DND-41 (cell line): ENCODE data around the gene CACNA1D.

Source experiments
- ATAC-seq: fragments of 200-7000 bp; cut with Tn5 transposase; 3 replicates; pipeline ENCODE4 v1.9.1; 2021; ENCODE audit warnings: low read depth; ENCODE audit not compliant: insufficient read depth
- DNase-seq: peaks from one replicate; pipeline ENCODE4 v3.0.0-alpha.2; 2020
- H2AFZ ChIP-seq: 2 replicates; pipeline ENCODE4 v1.6.0; 2012; ENCODE audit warnings: low read depth, low read length
- H3K27ac ChIP-seq: 2 replicates; pipeline ENCODE4 v1.5.1; 2012; ENCODE audit warnings: low read length, inconsistent platforms
- H3K27me3 ChIP-seq: fragments of 200-600 bp; sonication (generic); 2 replicates; pipeline ENCODE4 v1.6.0; 2012; ENCODE audit warnings: low read length, mild to moderate bottlenecking, inconsistent platforms; ENCODE audit not compliant: insufficient read depth, poor library complexity
- H3K36me3 ChIP-seq: 2 replicates; pipeline ENCODE4 v1.5.1; 2012; ENCODE audit warnings: low read length, inconsistent platforms; ENCODE audit not compliant: insufficient read depth
- H3K4me1 ChIP-seq: 2 replicates; pipeline ENCODE4 v1.5.1; 2012; ENCODE audit warnings: mild to moderate bottlenecking, low read length; ENCODE audit not compliant: insufficient read depth
- H3K4me2 ChIP-seq: 2 replicates; pipeline ENCODE4 v1.6.0; 2012; ENCODE audit warnings: mild to moderate bottlenecking, moderate library complexity, low read length, inconsistent platforms; ENCODE audit not compliant: insufficient read depth
- H3K4me3 ChIP-seq, 2 experiments: fragments of 200-600 bp in 1 of 2; shearing (Covaris generic) in 1 of 2; 2 replicates each; pipeline ENCODE4 v1.5.1; 2012 to 2016; ENCODE audit warnings: inconsistent platforms in 2 of 2, low read length in 2 of 2, mild to moderate bottlenecking in 2 of 2, low read depth in 1 of 2, moderate library complexity in 1 of 2
- H3K79me2 ChIP-seq: 2 replicates; pipeline ENCODE4 v1.6.0; 2012; ENCODE audit warnings: low read length, inconsistent platforms; ENCODE audit not compliant: insufficient read depth
- H3K9ac ChIP-seq: 2 replicates; pipeline ENCODE4 v1.6.0; 2012; ENCODE audit warnings: low read depth, mild to moderate bottlenecking, inconsistent platforms, low read length, moderate library complexity
- H3K9me3 ChIP-seq: 2 replicates; pipeline ENCODE4 v1.5.1; 2012; ENCODE audit warnings: low read length, moderate library complexity, mild to moderate bottlenecking, inconsistent platforms; ENCODE audit not compliant: insufficient read depth, severe bottlenecking
- H4K20me1 ChIP-seq: 2 replicates; pipeline ENCODE4 v1.6.0; 2012; ENCODE audit warnings: low read length; ENCODE audit not compliant: insufficient read depth
- CTCF ChIP-seq: IDR thresholded peaks from 2 replicates; pipeline ENCODE4 v1.5.1; 2012; ENCODE audit warnings: borderline replicate concordance, low read length, moderate library complexity, mild to moderate bottlenecking; ENCODE audit not compliant: poor library complexity, severe bottlenecking; ENCODE audit errors: extremely low read depth
- EZH2 ChIP-seq: IDR thresholded peaks from 3 replicates; pipeline ENCODE4 v1.6.1; 2012; ENCODE audit warnings: borderline replicate concordance, low read depth, mild to moderate bottlenecking, moderate library complexity, low read length, inconsistent platforms; ENCODE audit not compliant: severe bottlenecking

The CACNA1D gene

DNA sequence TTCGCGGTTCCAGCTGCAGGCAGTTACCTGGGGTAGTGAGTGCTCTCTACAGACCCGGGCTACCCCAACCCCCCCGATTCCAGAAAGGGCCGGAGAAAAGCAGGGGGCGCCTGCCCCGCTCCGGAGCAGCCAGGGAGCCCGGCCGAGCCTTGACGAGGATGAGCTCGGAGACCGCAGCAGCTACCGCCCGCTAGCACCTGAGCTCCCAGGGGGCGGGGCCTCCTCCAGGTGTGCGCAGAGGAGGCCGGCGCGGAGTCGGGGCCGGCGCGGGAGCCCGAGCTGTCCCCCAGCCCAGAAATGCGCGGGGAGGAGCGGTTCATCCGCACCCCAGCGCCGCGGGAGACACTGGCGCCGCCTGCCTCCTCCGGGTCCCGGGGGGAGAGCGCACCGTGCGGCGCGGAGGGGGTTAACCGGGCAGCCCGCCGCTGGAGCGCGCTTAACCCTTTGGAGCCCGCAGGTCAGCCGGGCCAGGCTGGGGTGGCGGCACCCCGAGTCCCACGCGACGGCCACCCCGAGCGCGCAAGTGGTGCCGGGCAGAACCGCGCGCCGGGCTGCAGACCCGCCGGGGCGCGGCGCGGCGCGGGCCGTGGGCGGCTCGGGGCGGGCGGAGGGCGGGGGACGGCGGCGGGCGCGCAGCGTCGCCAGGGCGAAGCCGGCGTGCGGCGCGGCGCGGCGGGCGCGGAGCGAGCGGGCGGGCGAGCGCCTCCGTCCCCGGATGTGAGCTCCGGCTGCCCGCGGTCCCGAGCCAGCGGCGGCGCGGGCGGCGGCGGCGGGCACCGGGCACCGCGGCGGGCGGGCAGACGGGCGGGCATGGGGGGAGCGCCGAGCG lies at the start of gene CACNA1D:
CACNA1D (plus strand) TSS at position 649 of the 829 bp plus-strand sequence. CDS start 556 bp downstream, outside the sequence.
- no peaks in the 10 kb centered on the region for H3K4me1 ChIP-seq
- no peak for TF ChIP-seq CTCF
- no peak for TF ChIP-seq EZH2
- DNase-seq (no peak), ATAC-seq (no peak)
- no peak within 1 kb of the TSS for H3K27ac ChIP-seq
- H3K27me3 ChIP-seq: peaks cover 5% of the 10 kb centered on the region
- H3K4me3 ChIP-seq: no peak within 1 kb of the TSS
- H2AFZ ChIP-seq: no peak within 1 kb of the TSS
- H3K4me2 ChIP-seq: no peak within 1 kb of the TSS
- H3K36me3 ChIP-seq: no peaks in the 10 kb centered on the region
- H3K9me3 ChIP-seq: no peaks in the 10 kb centered on the region
- no peaks in the 10 kb centered on the region for H3K79me2 ChIP-seq
- no peak within 1 kb of the TSS for H3K9ac ChIP-seq
- H4K20me1 ChIP-seq: no peaks in the 10 kb centered on the region

DNA sequence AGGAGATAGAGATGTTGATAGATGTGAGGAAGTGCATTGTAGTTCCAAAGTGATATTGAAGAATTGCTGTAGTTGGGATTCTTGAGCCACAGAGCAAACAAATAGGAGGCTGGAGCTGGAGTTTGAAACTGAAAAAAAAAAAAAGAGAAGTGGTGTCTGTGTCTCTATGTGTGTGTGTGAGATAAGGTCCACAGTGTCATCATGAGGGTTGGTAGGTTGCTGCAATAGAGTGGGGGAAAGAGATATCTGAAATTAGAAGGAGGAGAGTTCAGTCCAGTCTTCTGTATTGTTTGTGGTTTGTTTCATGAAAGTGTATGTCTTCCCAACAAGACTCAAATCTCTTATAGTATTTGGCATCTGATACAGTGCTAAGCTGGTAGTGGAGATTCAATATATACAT lies 37.3 kb upstream of the CACNA1D start:
- no peak for ATAC-seq

GRCh38 chr3:53460326-53460725 lies 34.1 kb upstream of the CACNA1D start:
- Histone ChIP-seq H4K20me1 (no peaks in the 10 kb centered on the region), H3K79me2 (no peaks in the 10 kb centered on the region), H3K27ac (no peak overlapping the region), H3K27me3 (peaks cover 10% of the 10 kb centered on the region), H3K36me3 (no peaks in the 10 kb centered on the region), H2AFZ (no peak overlapping the region), H3K9me3 (no peaks in the 10 kb centered on the region), H3K9ac (no peak overlapping the region), H3K4me2 (no peak overlapping the region), H3K4me1 (no peaks in the 10 kb centered on the region), H3K4me3 (no peak overlapping the region)
- no peak for DNase-seq
- TF ChIP-seq EZH2 (no peak), CTCF (no peak)
- no peak for ATAC-seq

More for the DNA sequence above, 37.3 kb upstream of the CACNA1D start:
- no peak for DNase-seq
- Histone ChIP-seq H4K20me1 (no peaks in the 10 kb centered on the region), H3K4me3 (no peak overlapping the region), H3K9ac (no peak overlapping the region), H3K4me1 (no peaks in the 10 kb centered on the region), H3K79me2 (no peaks in the 10 kb centered on the region), H3K27ac (no peak overlapping the region), H3K9me3 (no peaks in the 10 kb centered on the region), H3K4me2 (no peak overlapping the region), H3K27me3 (peaks cover 14% of the 10 kb centered on the region), H2AFZ (no peak overlapping the region), H3K36me3 (no peaks in the 10 kb centered on the region)
- no peak for TF ChIP-seq EZH2
- TF ChIP-seq CTCF: no peak
